NCI-H1930 (cell line): ENCODE measurements around the gene SOCS1.

Experiments
- DNase-seq, 2 experiments: peaks; one replicate each; lab custom pipeline; 2025; lab: John Stamatoyannopoulos, UW

The SOCS1 gene

DNA sequence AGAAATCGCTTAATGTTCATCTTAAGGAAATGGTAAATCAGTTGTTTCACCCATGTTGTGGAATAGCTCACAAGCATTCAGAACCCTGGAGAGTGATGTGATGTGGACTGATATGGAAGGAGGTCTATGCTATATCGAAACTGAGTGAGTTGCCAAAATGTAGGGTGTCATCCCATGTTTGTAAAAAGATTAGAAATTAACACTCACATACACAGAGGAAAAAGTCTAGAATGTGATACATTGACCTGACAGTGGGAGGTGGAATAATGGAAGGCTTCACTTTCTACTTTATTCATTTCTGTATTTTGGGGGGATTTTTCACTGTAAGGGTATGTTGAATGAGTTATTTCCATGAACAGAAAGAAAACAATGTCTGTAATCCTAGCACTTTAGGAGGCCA, 29.8 kb upstream of the SOCS1 start:
- no peak for DNase-seq

DNA sequence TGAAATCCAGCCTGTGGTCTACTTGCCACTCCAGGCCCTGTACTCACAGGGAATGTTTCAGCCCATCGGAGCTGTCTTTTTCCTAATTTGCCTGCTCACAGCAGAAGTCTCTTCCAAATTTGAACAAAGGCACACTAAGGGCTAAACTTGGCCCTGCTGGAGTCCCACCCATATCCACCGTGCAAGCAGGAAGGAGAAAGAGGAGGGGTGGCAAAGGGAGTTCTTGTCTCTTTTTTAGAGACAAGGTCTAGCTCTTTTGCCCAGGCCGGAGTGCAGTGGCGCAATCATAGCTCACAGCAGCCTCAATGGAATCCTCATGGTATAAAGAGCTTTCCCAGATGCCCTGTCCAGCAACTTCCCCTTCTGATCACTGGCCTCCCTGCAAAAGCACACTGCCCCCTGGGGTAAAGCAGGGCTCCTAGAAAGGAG, 27.8 kb upstream of the SOCS1 start:
- DNase-seq: no peak

GRCh38 chr16:11280616-11281522, 24.9 kb upstream of the SOCS1 start, which contains the start of gene PRM1:
PRM1 (minus strand) TSS chr16:11281330; CDS start chr16:11281238, 92 bp downstream.
- no peak for DNase-seq

- DNase-seq: no peak
Observed at GRCh38 chr16:11278681-11279628, 23.0 kb upstream of the SOCS1 start.

GRCh38 chr16:11277607-11278337, 21.8 kb upstream of the SOCS1 start:
- DNase-seq: no peak

DNA sequence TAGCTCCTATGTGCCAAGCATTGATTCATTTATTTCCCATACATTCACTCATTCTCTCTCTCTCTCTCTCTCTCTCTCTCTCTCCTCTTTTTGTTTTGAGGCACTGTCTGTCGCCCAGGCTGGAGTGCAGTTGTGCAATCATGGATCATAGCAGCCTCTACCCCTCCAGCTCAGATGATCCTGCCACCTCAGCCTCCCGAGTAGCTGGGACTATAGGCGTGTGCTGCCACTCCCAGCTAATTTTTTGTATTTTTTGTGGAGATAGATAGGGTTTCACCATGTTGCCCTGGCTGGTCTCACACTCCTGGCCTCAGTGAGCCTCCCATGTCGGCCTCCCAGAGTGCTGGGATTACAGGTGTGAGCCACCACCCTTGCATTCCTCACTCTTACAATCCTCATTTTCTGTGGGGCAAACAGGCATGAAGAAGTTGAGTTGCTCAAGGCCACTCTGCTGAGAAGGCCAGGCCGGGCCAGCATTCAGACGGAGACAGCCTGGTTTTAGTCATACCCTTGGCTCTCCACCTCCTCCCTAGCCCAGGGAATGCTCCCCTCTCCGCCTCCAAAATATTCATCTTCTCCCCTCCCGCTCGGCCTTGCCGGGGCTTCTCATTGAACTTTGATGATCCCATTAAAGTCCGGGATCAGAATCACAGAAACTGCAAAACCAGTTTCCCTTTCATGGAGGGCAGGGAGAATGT, 21.0 kb upstream of the SOCS1 start:
- DNase-seq: no peak

DNA sequence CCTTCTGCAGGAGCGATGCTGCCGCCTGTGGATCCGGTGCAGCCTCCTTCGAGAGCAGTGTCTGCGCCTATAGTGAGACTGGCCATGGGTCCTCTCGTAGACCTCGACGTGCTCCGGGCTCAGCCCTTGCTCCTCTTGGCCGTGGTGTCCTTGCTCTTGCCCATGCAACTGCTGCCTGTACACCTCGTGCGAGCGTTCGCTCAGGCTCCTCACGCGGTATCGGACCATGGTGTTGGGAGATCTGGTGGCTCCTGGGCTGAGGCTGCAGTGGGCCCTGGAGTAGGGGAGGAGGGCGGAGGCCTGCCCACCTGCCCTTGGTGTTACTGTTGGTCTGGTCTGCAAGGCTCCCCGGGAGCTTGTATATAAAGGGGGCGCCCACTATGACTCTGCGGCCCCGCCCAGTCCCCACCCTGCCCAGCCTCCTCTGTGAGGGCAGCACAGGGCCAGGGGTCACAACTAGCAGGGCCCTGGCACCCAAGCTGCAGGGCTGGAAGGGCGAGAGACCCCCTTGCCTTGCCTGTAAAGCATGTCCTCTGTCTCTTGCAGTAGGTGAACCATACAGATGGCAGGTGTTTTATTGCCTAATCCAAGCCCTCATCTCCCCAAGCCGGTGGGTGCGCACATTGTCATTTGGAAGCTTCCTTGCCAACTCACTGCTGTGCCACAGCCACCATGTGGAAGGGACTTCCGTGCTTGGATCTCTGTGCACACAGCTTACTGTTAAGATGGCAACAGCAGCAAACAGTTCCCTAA, 20.3 kb upstream of the SOCS1 start, which contains the start of gene PRM2:
TSS of gene PRM2 (minus strand) at position 338 of the 753 bp plus-strand sequence. CDS start at position 228, 110 bp downstream.
- DNase-seq: no peak

- no peak for DNase-seq
Observed at GRCh38 chr16:11274964-11275363, 19.0 kb upstream of the SOCS1 start.

DNA sequence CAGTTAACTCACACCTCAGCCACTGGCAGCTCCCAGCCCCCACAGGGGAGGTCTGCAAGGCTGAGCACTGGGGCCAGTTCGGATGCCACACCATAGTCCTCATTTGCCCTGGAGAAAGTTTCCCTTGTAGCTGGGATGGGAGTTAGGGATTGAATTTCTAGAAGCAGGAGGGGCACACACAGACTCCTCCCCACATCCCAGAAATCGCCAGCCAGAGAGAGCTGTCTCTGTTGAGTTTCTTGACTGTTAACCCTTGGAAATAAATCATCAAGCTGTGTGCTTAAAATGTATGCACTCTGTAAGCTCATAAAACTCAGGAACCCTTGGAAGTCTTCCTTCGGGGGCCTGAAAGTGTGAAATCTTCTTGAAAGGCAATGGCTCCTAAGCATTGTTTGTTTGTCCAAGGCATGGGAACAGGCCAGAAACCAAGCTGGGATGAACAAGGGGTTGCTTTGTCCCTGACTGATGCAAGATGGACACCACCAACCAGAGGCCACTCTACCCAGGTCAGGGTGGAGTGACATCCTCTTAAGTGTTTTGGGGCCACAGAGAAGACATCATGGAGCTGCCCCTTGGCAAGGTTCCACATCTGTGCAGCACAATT, 17.8 kb upstream of the SOCS1 start:
- DNase-seq: no peak

DNA sequence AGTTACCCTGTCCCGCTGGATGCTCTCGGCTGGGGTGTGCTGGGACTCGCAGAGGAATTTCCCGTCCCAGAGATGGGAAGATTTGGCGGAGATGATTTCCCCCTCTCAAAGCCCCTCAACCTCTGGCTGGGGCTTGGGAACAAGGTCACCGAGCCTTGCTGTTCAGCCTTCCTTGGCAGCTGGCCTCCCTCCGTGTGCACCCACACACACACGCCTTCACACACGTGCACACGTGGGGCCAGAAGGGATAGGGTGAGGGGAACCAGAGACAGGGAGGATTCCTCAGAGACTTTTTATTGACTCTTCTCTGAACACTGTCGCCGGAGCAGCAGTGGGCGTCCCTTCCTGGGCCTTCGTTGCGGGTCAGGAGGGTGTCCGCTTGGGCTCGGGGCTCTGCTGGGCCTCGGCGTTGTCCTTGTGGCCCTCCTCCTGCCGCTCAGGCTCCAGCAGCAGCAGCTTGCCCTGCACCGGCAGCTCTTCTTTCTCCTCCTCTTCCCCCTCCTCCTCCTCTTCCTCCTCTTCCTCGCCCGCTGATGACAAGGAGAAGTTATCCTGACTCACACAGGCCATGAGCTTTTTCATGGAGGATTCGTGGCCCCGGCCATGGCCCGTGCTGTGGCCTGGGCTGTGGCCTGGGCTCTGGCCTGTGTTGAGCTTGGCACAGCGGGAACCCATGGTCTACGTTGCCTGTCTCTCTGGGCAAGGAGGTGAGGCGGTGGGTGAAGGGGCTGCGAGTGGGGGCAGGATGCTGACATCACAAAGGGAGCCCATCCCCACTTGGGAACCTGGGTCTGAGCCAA, 17.1 kb upstream of the SOCS1 start, which contains the start of gene PRM3:
TSS of gene PRM3 (minus strand) at position 709 of the 800 bp plus-strand sequence. CDS start at position 675, 34 bp downstream.
- DNase-seq: no peak

DNA sequence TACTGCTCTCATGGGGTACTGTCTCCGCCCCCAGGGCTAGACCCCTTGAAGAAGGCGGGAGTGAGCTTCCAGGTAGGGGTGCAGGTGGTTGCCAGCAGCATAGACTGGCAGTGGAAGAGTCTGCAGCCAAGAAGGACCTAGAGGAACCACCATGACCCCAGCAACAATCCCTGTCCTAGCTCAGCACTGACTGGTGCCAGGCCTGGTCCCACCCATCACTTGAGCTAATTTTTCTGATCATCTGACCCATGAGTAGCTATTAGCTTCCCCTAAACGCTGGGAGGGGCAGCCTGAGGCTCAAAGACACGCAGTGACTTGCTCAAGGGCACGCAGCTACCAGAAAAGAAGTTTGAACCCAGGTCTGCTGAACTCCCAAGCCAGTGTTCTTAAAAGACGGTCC, 16.5 kb upstream of the SOCS1 start:
- no peak for DNase-seq

GRCh38 chr16:11271610-11272009, 15.6 kb upstream of the SOCS1 start:
- no peak for DNase-seq

DNA sequence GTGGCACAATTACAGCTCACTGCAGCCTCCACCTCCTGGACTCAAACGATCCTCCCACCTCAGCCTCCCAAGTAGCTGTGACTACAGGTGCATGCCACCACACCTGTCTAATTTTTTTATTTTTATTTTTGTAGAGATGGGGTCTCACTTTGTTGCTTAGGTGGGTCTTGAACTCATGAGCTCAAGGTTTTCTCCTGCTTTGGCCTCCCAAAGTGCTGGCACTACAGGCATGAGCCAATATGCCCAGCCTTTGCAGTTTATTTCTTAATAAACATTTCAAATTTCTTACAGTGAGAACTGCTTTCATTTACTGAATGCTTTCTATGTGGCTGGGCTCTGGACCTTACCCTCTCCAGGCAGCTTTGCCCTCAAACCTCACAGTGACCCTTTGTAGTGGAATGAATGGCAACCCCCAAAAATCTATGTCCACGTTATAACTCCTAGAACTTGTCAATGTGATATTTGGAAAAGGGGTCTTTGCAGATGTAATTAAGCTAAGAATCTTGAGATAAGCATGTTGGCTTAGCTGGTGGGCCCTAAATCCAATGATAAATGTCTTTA, 14.7 kb upstream of the SOCS1 start:
- DNase-seq: no peak

DNA sequence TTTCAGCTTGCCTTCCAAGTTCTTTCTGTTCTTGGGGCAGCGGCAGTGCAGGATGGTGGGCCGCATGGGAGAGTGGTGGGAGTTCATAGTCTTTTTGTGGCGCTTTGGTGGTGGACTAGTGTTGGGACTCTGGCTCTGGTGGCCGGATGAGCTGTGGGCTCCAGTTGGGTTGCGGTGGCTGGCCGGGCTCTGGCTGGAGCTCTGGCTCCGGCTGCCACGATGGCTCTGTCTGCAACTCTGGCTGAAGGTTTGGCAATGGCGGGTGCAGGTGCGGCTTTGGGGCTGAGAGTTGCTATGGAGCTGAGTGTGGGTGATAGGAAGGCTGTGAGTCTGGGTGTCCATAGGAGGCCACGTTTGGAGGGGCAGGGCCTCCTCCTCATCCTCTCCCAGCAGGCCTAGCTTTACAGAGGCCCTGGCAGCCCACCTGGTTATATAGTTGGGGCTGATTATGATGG, 12.9 kb upstream of the SOCS1 start, which contains the start of gene TNP2:
TSS of gene TNP2 (minus strand) at position 405 of the 455 bp plus-strand sequence. CDS start at position 342, 63 bp downstream.
- no peak for DNase-seq

DNA sequence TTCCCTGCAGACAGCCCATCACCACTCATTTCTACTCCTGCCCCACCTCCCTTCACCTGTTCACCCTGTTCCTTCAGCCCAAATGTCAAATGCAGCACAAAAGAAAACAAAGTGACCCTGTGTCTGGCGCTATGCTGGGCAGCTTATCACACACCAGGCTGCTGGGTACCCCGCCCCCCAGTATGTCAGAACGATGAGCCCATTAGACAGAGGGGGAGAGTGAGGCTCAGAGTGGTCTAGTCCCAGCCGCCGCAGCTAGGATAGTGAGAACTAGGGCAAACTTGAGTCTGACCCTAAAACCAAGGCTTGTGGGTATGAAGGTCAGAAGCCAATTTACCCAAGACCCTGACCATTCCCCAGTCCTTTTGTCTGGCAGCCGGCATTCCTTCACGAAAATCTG, 9.1 kb upstream of the SOCS1 start:
- DNase-seq: no peak

DNA sequence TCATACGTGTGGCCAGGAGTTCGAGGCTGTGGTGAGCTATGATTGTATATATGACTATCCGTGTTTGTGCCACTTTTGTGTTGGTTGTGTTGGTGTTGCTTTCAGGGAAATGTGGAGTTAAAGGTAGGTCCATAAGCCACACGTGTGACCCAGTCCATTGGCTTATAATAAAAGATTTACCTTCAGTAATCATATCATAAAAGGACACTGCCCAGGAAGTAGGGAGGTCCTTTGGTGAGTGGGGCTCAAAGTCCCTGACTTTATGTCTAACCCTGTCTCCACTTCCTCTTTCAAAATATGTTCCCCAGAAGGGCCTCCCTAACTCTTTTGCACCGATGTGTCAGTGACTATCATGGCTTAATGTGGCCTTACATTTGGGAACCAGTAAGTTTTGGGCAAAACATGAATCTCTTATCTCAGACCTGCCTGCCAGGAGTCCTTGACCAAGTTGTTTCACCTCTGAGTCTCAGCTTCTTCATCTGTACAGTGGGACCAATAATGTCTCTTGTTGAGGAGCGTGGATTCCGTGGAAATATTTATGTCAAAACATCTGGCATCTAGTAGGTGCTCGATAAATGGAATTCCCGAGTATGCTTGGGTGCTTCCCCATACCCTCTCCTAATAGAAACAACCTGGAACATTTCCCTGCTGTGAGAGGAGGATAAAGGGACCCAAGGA, 8.3 kb upstream of the SOCS1 start:
- DNase-seq: no peak

DNA sequence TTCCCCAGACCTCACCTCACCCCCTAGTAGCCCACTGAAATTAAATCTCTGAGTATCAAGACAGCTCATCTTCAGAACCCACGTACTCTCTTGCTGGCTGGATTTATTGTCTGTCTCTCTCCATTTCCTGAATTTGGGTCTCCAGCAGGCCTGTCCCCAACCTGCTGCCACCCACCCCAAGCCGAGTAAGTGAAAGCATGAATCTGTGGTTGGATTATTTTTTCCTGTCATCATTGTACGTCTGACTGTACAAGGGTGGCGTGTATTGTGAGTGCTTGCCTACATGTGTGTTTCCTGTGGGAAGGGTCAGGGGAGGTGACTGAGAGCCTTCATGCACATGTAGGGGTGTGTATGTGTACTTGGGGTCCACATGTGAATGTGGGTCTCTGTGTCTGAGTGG, 7.7 kb upstream of the SOCS1 start:
- DNase-seq: no peak

GRCh38 chr16:11262915-11263314, 6.9 kb upstream of the SOCS1 start:
- DNase-seq: no peak
